H9 (cell line): ENCODE results near the gene PCYT1A. TPM values are rescaled to one million over a fixed set of nuclear protein-coding genes. Genes with fewer than 3 reads are reported as not detected.

Experiments used
- DNase-seq: peaks from one replicate; pipeline ENCODE4 v3.0.0-alpha.2; 2017
- H2AFZ ChIP-seq: one replicate; pipeline ENCODE4 v1.6.1; 2013; ENCODE audit warnings: mild to moderate bottlenecking, low read length, control low read depth, moderate library complexity
- H2AK5ac ChIP-seq: 2 replicates; pipeline ENCODE4 v1.6.1; 2013; ENCODE audit warnings: low read length, control low read depth, mixed read lengths; ENCODE audit not compliant: insufficient read length
- H2BK120ac ChIP-seq: one replicate; pipeline ENCODE4 v1.6.1; 2013; ENCODE audit warnings: low read depth, mild to moderate bottlenecking, low read length, control low read depth, inconsistent platforms; ENCODE audit not compliant: poor library complexity, severe bottlenecking
- H2BK12ac ChIP-seq: 2 replicates; pipeline ENCODE4 v1.6.1; 2013; ENCODE audit warnings: low read length, control low read depth, mixed read lengths, low read depth; ENCODE audit not compliant: insufficient read length
- H2BK15ac ChIP-seq: 2 replicates; pipeline ENCODE4 v1.6.1; 2013; ENCODE audit warnings: low read depth, low read length, control low read depth
- H2BK20ac ChIP-seq: one replicate; pipeline ENCODE4 v1.6.1; 2013; ENCODE audit warnings: low read depth, mild to moderate bottlenecking, low read length, control low read depth, inconsistent platforms; ENCODE audit not compliant: poor library complexity, severe bottlenecking
- H2BK5ac ChIP-seq: 2 replicates; pipeline ENCODE4 v1.6.1; 2013; ENCODE audit warnings: low read length, control low read depth, mixed read lengths; ENCODE audit not compliant: insufficient read length
- H3K14ac ChIP-seq: 2 replicates; pipeline ENCODE4 v1.6.1; 2013; ENCODE audit warnings: low read length, control low read depth; ENCODE audit not compliant: insufficient read depth
- H3K18ac ChIP-seq: 2 replicates; pipeline ENCODE4 v1.6.1; 2013; ENCODE audit warnings: low read depth, mild to moderate bottlenecking, mixed read lengths, low read length, control low read depth; ENCODE audit not compliant: insufficient read length
- H3K23ac ChIP-seq: 2 replicates; pipeline ENCODE4 v1.6.1; 2013; ENCODE audit warnings: low read length, control low read depth, mixed read lengths, low read depth; ENCODE audit not compliant: insufficient read length
- H3K23me2 ChIP-seq: 2 replicates; pipeline ENCODE4 v1.6.1; 2013; ENCODE audit warnings: low read depth, mild to moderate bottlenecking, mixed read lengths, low read length, control low read depth; ENCODE audit not compliant: insufficient read length, poor library complexity, severe bottlenecking
- H3K27ac ChIP-seq: 2 replicates; pipeline ENCODE4 v1.5.1; 2013; ENCODE audit warnings: low read length, control low read depth, mixed read lengths, low read depth; ENCODE audit not compliant: insufficient read length
- H3K27me3 ChIP-seq: 2 replicates; pipeline ENCODE4 v1.6.1; 2013; ENCODE audit warnings: low read length, control low read depth, inconsistent platforms; ENCODE audit not compliant: insufficient read depth
- H3K4ac ChIP-seq: 2 replicates; pipeline ENCODE4 v1.6.1; 2013; ENCODE audit warnings: low read depth, mild to moderate bottlenecking, control low read depth, inconsistent platforms, low read length, moderate library complexity
- H3K4me1 ChIP-seq: 2 replicates; pipeline ENCODE4 v1.6.1; 2013; ENCODE audit warnings: low read length, control low read depth, inconsistent platforms; ENCODE audit not compliant: insufficient read depth
- H3K4me2 ChIP-seq: 2 replicates; pipeline ENCODE4 v1.6.1; 2013; ENCODE audit warnings: low read length, control low read depth, mixed read lengths; ENCODE audit not compliant: insufficient read length, insufficient read depth
- H3K56ac ChIP-seq: 2 replicates; pipeline ENCODE4 v1.6.1; 2013; ENCODE audit warnings: low read depth, mild to moderate bottlenecking, mixed read lengths, low read length, control low read depth; ENCODE audit not compliant: insufficient read length
- H3K79me1 ChIP-seq: 2 replicates; pipeline ENCODE4 v1.6.1; 2013; ENCODE audit warnings: low read depth, mild to moderate bottlenecking, moderate library complexity, low read length, control low read depth, inconsistent platforms; ENCODE audit not compliant: insufficient read depth, poor library complexity, severe bottlenecking
- H3K79me2 ChIP-seq: 2 replicates; pipeline ENCODE4 v1.6.1; 2013; ENCODE audit warnings: low read length, control low read depth, inconsistent platforms; ENCODE audit not compliant: insufficient read depth
- H3K9ac ChIP-seq: 2 replicates; pipeline ENCODE4 v1.6.1; 2013; ENCODE audit warnings: low read length, control low read depth, mixed read lengths; ENCODE audit not compliant: insufficient read length; ENCODE audit errors: extremely low read depth
- H3K9me3 ChIP-seq: one replicate; pipeline ENCODE4 v1.6.1; 2013; ENCODE audit warnings: low read depth, low read length, inconsistent platforms; ENCODE audit not compliant: control insufficient read depth
- H3T11ph ChIP-seq: one replicate; pipeline ENCODE4 v1.6.1; 2013; ENCODE audit warnings: mild to moderate bottlenecking, low read length, control low read depth, inconsistent platforms
- H4K20me1 ChIP-seq: one replicate; pipeline ENCODE4 v1.6.1; 2013; ENCODE audit not compliant: control insufficient read depth, insufficient read length, insufficient read depth
- H4K5ac ChIP-seq: 2 replicates; pipeline ENCODE4 v1.6.1; 2013; ENCODE audit warnings: low read depth, mild to moderate bottlenecking, mixed read lengths, low read length, control low read depth; ENCODE audit not compliant: insufficient read length
- H4K8ac ChIP-seq: replicated peaks from 2 replicates; pipeline ENCODE4 v1.6.1; 2013; ENCODE audit warnings: low read length, control low read depth, mixed read lengths, low read depth; ENCODE audit not compliant: insufficient read length
- H4K91ac ChIP-seq: 2 replicates; pipeline ENCODE4 v1.6.1; 2013; ENCODE audit warnings: low read depth, mild to moderate bottlenecking, moderate library complexity, mixed read lengths, low read length, control low read depth; ENCODE audit not compliant: insufficient read length
- H3K27ac Mint-ChIP-seq, 3 experiments: 2 replicates in 2 of 3; 3 replicates in 1 of 3; pipeline ENCODE4 v1.8.0; 2020 to 2021; ENCODE audit warnings: mixed read lengths in 3 of 3, mild to moderate bottlenecking in 1 of 3, moderate library complexity in 1 of 3
- H3K27me3 Mint-ChIP-seq: 2 replicates; pipeline ENCODE4 v1.8.0; 2021; ENCODE audit warnings: low read depth, mild to moderate bottlenecking, moderate library complexity, mixed read lengths
- H3K36me3 Mint-ChIP-seq, 3 experiments: 2 replicates in 2 of 3; 3 replicates in 1 of 3; pipeline ENCODE4 v1.8.0; 2020 to 2021; ENCODE audit warnings: low read depth in 3 of 3, mixed read lengths in 3 of 3; ENCODE audit not compliant: insufficient read depth in 1 of 3
- H3K4me1 Mint-ChIP-seq, 2 experiments: 2 replicates each; pipeline ENCODE4 v1.8.0; 2020; ENCODE audit warnings: mixed read lengths in 2 of 2
- H3K4me3 Mint-ChIP-seq, 2 experiments: 2 replicates in 1 of 2; 3 replicates in 1 of 2; pipeline ENCODE4 v1.8.0; 2020 to 2021; ENCODE audit warnings: mild to moderate bottlenecking in 2 of 2, mixed read lengths in 2 of 2, moderate library complexity in 1 of 2
- H3K9me3 Mint-ChIP-seq, 2 experiments: 2 replicates in 1 of 2; 3 replicates in 1 of 2; pipeline ENCODE4 v1.8.0; 2020; ENCODE audit warnings: mild to moderate bottlenecking in 2 of 2, mixed read lengths in 2 of 2, moderate library complexity in 1 of 2
- WGBS: extraction: QIAGEN DNeasy Blood & Tissue Kit; methylation state at CpG from one replicate; pipeline ENCODE4 v1.1.7; 2013; ENCODE audit warnings: missing lambda C conversion rate, low lambda C conversion rate, mixed read lengths; ENCODE audit not compliant: insufficient read length; ENCODE audit errors: extremely low coverage; 5-methylcytosine and 5-hydroxymethylcytosine counted together
- total RNA-seq: library from RNA; stranded (reverse); gene quantifications from 2 replicates; pipeline ENCODE4 v1.2.1, GENCODE V29; 2021
- TF ChIP-seq, protein P1 (sequence below): fragments of 200-600 bp; sonication (generic); conservative IDR thresholded peaks from 3 replicates; pipeline ENCODE4 v1.8.0; 2021; ENCODE audit warnings: antibody characterized with exemption, mild to moderate bottlenecking

The PCYT1A gene
- total RNA-seq, 1 experiment from 2014 or later: 31.6 TPM

DNA sequence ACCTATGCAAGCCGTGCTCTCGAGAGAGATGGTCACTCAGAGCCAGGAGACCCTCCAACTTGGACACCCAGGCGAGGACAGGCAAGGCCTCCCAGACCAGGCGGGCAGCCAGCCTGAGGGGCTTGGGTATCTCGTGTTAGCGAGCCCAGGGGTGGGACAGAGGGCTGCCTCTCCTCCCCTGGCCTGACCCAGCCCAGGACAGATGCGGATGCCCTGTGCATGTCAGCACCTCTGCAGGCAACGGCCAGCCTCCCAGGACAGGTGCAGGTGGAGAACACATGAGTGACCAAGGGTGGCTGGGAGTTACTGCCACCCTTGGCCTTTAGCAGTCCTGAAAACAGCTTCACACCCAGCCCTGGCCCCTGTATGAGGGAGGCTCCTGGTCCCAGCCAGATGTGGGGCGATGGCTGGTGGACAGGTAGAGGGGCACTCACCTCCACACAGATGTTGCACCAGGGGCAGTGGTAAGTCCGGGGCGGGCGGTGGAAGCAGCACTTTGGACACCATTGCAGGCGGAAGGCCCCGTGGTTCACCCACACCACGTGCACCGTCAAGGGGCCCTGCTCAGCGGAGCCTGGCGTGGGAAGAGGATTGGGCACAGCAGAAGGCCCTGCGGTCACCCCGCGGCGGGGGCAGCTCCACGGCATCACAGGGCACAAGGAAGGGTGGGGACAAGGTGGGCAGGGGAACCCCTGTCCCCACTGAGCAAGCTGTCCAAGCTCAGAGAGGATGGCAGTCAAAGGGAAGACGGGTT is 78.4 kb downstream of the PCYT1A start:
- Histone ChIP-seq H3K56ac (no peak overlapping the region), H3K4me2 (no peak overlapping the region), H3T11ph (no peak overlapping the region), H2BK20ac (no peak overlapping the region), H3K4me1 (no peaks in the 10 kb centered on the region), H2BK5ac (no peak overlapping the region), H3K27me3 (no peaks in the 10 kb centered on the region; the same call in 1 of the 2 replicates), H3K27ac (no peak overlapping the region), H3K9me3 (no peaks in the 10 kb centered on the region), H2BK12ac (no peak overlapping the region), H3K23ac (no peak overlapping the region), H2AFZ (no peak overlapping the region), H4K91ac (no peak overlapping the region), H3K4ac (no peak overlapping the region), H3K23me2 (peaks cover 8% of the 10 kb centered on the region), H2BK15ac (no peak overlapping the region), H2AK5ac (no peak overlapping the region), H4K8ac (no peak overlapping the region), H3K14ac (no peak overlapping the region), H2BK120ac (no peak overlapping the region), H4K20me1 (no peaks in the 10 kb centered on the region), H3K18ac (no peak overlapping the region), H3K79me1 (no peaks in the 10 kb centered on the region), H4K5ac (no peak overlapping the region), H3K79me2 (no peaks in the 10 kb centered on the region), H3K9ac (no peak overlapping the region)
- peaks cover 0 to 4% (median 2%) of the 10 kb centered on the region in 3 experiments; a peak in 2 of 7 replicates for H3K36me3 Mint-ChIP-seq
- no peak overlapping the region for H3K27ac Mint-ChIP-seq
- DNase-seq: no peak
- H3K27me3 Mint-ChIP-seq: peaks cover 18% of the 10 kb centered on the region
- no CpG with 5 or more reads among the region's 24 CpGs for WGBS
- H3K4me3 Mint-ChIP-seq: no peak overlapping the region
- peaks cover 0 to 2% of the 10 kb centered on the region in 2 experiments; a peak in 1 of 5 replicates for H3K9me3 Mint-ChIP-seq
- TF ChIP-seq, protein P1, sequence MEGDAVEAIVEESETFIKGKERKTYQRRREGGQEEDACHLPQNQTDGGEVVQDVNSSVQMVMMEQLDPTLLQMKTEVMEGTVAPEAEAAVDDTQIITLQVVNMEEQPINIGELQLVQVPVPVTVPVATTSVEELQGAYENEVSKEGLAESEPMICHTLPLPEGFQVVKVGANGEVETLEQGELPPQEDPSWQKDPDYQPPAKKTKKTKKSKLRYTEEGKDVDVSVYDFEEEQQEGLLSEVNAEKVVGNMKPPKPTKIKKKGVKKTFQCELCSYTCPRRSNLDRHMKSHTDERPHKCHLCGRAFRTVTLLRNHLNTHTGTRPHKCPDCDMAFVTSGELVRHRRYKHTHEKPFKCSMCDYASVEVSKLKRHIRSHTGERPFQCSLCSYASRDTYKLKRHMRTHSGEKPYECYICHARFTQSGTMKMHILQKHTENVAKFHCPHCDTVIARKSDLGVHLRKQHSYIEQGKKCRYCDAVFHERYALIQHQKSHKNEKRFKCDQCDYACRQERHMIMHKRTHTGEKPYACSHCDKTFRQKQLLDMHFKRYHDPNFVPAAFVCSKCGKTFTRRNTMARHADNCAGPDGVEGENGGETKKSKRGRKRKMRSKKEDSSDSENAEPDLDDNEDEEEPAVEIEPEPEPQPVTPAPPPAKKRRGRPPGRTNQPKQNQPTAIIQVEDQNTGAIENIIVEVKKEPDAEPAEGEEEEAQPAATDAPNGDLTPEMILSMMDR: no peak
- H3K4me1 Mint-ChIP-seq: peaks cover under 1 to 21% of the 10 kb centered on the region in 2 experiments
